GM23248 (cell line): ENCODE results near the gene FAM174B. TPM values are rescaled to one million over a fixed set of nuclear protein-coding genes. Genes with fewer than 3 reads are reported as not detected.

Source experiments
- DNase-seq: peaks from one replicate; pipeline ENCODE4 v3.0.0-alpha.2; 2015
- H2AFZ ChIP-seq: fragments of 200-600 bp; sonication (generic); 2 replicates; pipeline ENCODE4 v1.6.1; 2016; ENCODE audit warnings: antibody characterized with exemption
- H3F3A ChIP-seq: fragments of 200-600 bp; sonication (generic); 2 replicates; pipeline ENCODE4 v1.6.1; 2016; ENCODE audit warnings: mild to moderate bottlenecking, antibody characterized with exemption, mixed run types; ENCODE audit not compliant: insufficient read depth
- H3K27ac ChIP-seq: fragments of 200-600 bp; sonication (generic); 2 replicates; pipeline ENCODE4 v1.5.1; 2016; ENCODE audit warnings: mild to moderate bottlenecking
- H3K27me3 ChIP-seq: fragments of 200-600 bp; sonication (generic); replicated peaks from 2 replicates; pipeline ENCODE4 v1.6.1; 2016; ENCODE audit warnings: mild to moderate bottlenecking; ENCODE audit not compliant: insufficient read depth
- H3K36me3 ChIP-seq: fragments of 200-600 bp; sonication (generic); 2 replicates; pipeline ENCODE4 v1.6.1; 2016; ENCODE audit warnings: low read depth, mild to moderate bottlenecking
- H3K4me1 ChIP-seq: fragments of 200-600 bp; sonication (generic); 2 replicates; pipeline ENCODE4 v1.6.1; 2016; ENCODE audit warnings: mild to moderate bottlenecking; ENCODE audit not compliant: insufficient read depth
- H3K4me2 ChIP-seq: fragments of 200-600 bp; sonication (generic); one replicate; pipeline ENCODE4 v1.6.1; 2016; ENCODE audit warnings: mild to moderate bottlenecking; ENCODE audit not compliant: unreplicated experiment
- H3K4me3 ChIP-seq: fragments of 200-600 bp; sonication (generic); 2 replicates; pipeline ENCODE4 v1.5.1; 2016; ENCODE audit warnings: mild to moderate bottlenecking
- H3K79me2 ChIP-seq: fragments of 200-600 bp; sonication (generic); 2 replicates; pipeline ENCODE4 v1.6.1; 2016; ENCODE audit warnings: mild to moderate bottlenecking; ENCODE audit not compliant: insufficient read depth
- H3K9ac ChIP-seq: fragments of 200-600 bp; sonication (generic); 2 replicates; pipeline ENCODE4 v1.6.1; 2016; ENCODE audit warnings: mild to moderate bottlenecking
- H3K9me2 ChIP-seq: fragments of 200-600 bp; sonication (generic); 2 replicates; pipeline ENCODE4 v1.6.1; 2016; ENCODE audit warnings: mixed run types, mild to moderate bottlenecking, moderate library complexity; ENCODE audit not compliant: insufficient read depth
- H3K9me3 ChIP-seq: fragments of 200-600 bp; sonication (generic); one replicate; pipeline ENCODE4 v1.6.1; 2017; ENCODE audit warnings: low read depth
- H4K20me1 ChIP-seq: fragments of 200-600 bp; sonication (generic); 2 replicates; pipeline ENCODE4 v1.6.0; 2016; ENCODE audit not compliant: insufficient read depth
- EZH2 ChIP-seq: fragments of 200-600 bp; sonication (generic); IDR thresholded peaks from 2 replicates; pipeline ENCODE4 v1.6.1; 2018; ENCODE audit warnings: antibody characterized with exemption, mild to moderate bottlenecking; ENCODE audit not compliant: insufficient read depth, poor library complexity, severe bottlenecking
- EZH2phosphoT487 ChIP-seq: fragments of 200-600 bp; sonication (generic); IDR thresholded peaks from 2 replicates; pipeline ENCODE4 v1.6.1; 2018; ENCODE audit warnings: antibody characterized with exemption, moderate library complexity, mild to moderate bottlenecking, low read depth; ENCODE audit not compliant: insufficient read depth
- WGBS, 2 experiments: methylation state at CpG; one replicate each; pipeline ENCODE4 v1.1.6; 2015 to 2017; ENCODE audit warnings: low lambda C conversion rate in 2 of 2, low coverage in 1 of 2; ENCODE audit errors: missing lambda C conversion rate in 2 of 2; 5-methylcytosine and 5-hydroxymethylcytosine counted together
- in situ Hi-C: fragments of 300-500 bp; cut with MboI; formaldehyde crosslinking; loops from 2 replicates; pipeline ENCODE4 v1.15.0; 2020
- polyA plus RNA-seq: library from polyadenylated mRNA; unstranded; fragments of >200 nt; fragmentation: Nextera tagmentation; extraction: Ambion mirVana; gene quantifications from 2 replicates; pipeline ENCODE4 v1.2.1, GENCODE V29; 2016
- total RNA-seq: library from RNA; depleted of rRNA; stranded (reverse); fragments of >200 nt; shearing (Covaris generic); gene quantifications from 2 replicates; pipeline ENCODE4 v1.2.3, GENCODE V29; 2014

The FAM174B gene
- total and polyA plus RNA-seq, 2 experiments from 2014 or later = 1.8 to 4.4 TPM

DNA sequence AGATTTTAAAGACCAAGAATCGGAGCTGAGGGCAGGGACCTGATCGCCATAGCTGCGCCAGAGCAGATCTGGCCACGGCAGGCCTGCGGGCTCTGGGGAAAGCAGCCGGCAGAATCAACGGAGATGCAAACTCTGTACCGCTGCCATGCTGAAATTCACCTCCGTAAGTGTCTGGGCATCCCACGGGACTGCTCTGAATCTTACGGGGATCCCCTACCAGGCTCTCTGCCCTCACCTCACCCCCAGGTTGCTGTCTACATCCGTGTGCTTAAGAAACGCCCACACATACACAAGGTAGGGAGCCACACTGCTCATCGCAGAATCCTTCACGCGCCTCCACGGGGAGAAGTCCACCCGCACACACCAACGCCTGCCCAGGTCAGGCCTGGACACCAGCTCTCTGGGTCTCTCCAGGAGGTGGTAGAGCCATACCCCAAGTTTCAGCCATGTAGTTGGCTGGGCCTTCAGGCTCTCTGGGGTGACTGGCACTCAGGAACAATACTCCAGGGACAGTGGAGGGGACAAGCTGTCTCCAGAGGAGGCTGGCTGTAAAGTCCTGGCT, 33.5 kb downstream of the FAM174B start:
- Histone ChIP-seq H3K79me2 (no peaks in the 10 kb centered on the region), H3K4me3 (no peak overlapping the region), H3F3A (0 out of 2 replicates have a peak, but pooled peaks cover 4% of the 10 kb centered on the region), H3K4me2 (no peak overlapping the region), H3K27me3 (no peaks in the 10 kb centered on the region), H3K9me3 (no peaks in the 10 kb centered on the region), H3K4me1 (peaks cover 13% of the 10 kb centered on the region; the same call in 1 of the 2 replicates), H3K9me2 (no peaks in the 10 kb centered on the region), H2AFZ (no peak overlapping the region), H3K9ac (no peak overlapping the region), H4K20me1 (no peaks in the 10 kb centered on the region), H3K27ac (no peak overlapping the region), H3K36me3 (no peaks in the 10 kb centered on the region)
- in situ Hi-C loops = no loop called here
- WGBS, 2 experiments = 93 to 94% methylated on average over 19 of the region's 19 CpGs
- TF ChIP-seq EZH2 (no peak), EZH2phosphoT487 (no peak)
- no peak for DNase-seq

DNA sequence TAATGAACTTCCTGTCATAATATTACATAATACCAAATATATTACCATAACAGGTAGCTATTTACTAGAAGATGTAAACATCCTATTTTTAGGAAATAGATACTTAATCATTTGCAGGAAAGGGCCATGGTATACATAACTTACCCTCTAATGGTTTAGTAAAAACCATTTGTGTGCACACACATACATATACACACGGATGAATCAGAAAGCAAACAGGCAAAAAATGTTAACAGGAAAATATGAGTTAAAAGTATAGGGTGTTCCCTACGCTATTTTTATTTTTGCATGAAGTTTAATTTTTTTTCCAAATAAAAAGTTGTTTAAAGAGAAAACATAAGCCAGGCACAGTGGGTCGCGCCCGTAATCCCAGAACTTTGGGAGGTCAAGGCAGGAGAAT, 34.6 kb downstream of the FAM174B start:
- no peak overlapping the region for H3K27ac ChIP-seq
- H3K4me2 ChIP-seq = no peak overlapping the region
- WGBS, 2 experiments = 83% methylated on average over 5 of the region's 5 CpGs
- no peak overlapping the region for H2AFZ ChIP-seq
- DNase-seq = no peak
- peaks cover 13% of the 10 kb centered on the region; the same call in 1 of the 2 replicates for H3K4me1 ChIP-seq
- H3K9ac ChIP-seq = no peak overlapping the region
- in situ Hi-C loops = no loop called here
- H3K9me3 ChIP-seq = no peaks in the 10 kb centered on the region
- no peaks in the 10 kb centered on the region for H3K36me3 ChIP-seq
- no peak overlapping the region for H3K4me3 ChIP-seq
- H3F3A ChIP-seq = 0 out of 2 replicates have a peak, but pooled peaks cover 4% of the 10 kb centered on the region
- H4K20me1 ChIP-seq = no peaks in the 10 kb centered on the region
- H3K9me2 ChIP-seq = no peaks in the 10 kb centered on the region
- H3K27me3 ChIP-seq = no peaks in the 10 kb centered on the region
- no peaks in the 10 kb centered on the region for H3K79me2 ChIP-seq
- TF ChIP-seq EZH2phosphoT487 (no peak), EZH2 (no peak)

GRCh38 chr15:92619145-92620101, 36.2 kb downstream of the FAM174B start:
- H2AFZ ChIP-seq = no peak overlapping the region
- H4K20me1 ChIP-seq = no peaks in the 10 kb centered on the region
- in situ Hi-C loops = no loop called here
- H3K79me2 ChIP-seq = no peaks in the 10 kb centered on the region
- no peak overlapping the region for H3K9ac ChIP-seq
- no peaks in the 10 kb centered on the region for H3K36me3 ChIP-seq
- no peaks in the 10 kb centered on the region for H3K9me2 ChIP-seq
- no peaks in the 10 kb centered on the region for H3K27me3 ChIP-seq
- no peaks in the 10 kb centered on the region for H3F3A ChIP-seq
- 76 to 82% methylated on average over 12 of the region's 12 CpGs for WGBS, 2 experiments
- H3K27ac ChIP-seq = no peak overlapping the region
- no peak overlapping the region for H3K4me3 ChIP-seq
- H3K9me3 ChIP-seq = no peaks in the 10 kb centered on the region
- no peak for TF ChIP-seq EZH2phosphoT487
- no peak for TF ChIP-seq EZH2
- DNase-seq = peak; percentile 22
- H3K4me2 ChIP-seq = no peak overlapping the region
- peaks cover 5% of the 10 kb centered on the region; the same call in 1 of the 2 replicates for H3K4me1 ChIP-seq

GRCh38 chr15:92617549-92618520, 37.7 kb downstream of the FAM174B start:
- TF ChIP-seq EZH2 (no peak), EZH2phosphoT487 (no peak)
- no peaks in the 10 kb centered on the region for H3K27me3 ChIP-seq
- WGBS, 2 experiments = 60 to 65% methylated on average over 22 of the region's 22 CpGs
- H3K4me3 ChIP-seq = no peak overlapping the region
- in situ Hi-C loops = no loop called here
- H3K9me3 ChIP-seq = no peaks in the 10 kb centered on the region
- peaks cover 5% of the 10 kb centered on the region; the same call in 1 of the 2 replicates for H3K4me1 ChIP-seq
- no peaks in the 10 kb centered on the region for H3F3A ChIP-seq
- H4K20me1 ChIP-seq = no peaks in the 10 kb centered on the region
- H3K36me3 ChIP-seq = no peaks in the 10 kb centered on the region
- no peaks in the 10 kb centered on the region for H3K9me2 ChIP-seq
- peak; percentile 60 for DNase-seq
- H3K9ac ChIP-seq = no peak overlapping the region
- H3K79me2 ChIP-seq = no peaks in the 10 kb centered on the region
- H3K27ac ChIP-seq = no peak overlapping the region
- H2AFZ ChIP-seq = no peak overlapping the region
- H3K4me2 ChIP-seq = no peak overlapping the region
